H1 (cell line): ENCODE data around the gene DGKD. TPM values are rescaled to one million over a fixed set of nuclear protein-coding genes. Genes with fewer than 3 reads are reported as not detected.

Source experiments
- CTCF ChIA-PET: fragments of 300-600 bp; sonication (Branson Sonifier 250); formaldehyde crosslinking; loops from one replicate; lab custom pipeline; 2021; ENCODE audit not compliant: partially characterized antibody; lab: Charles Lee
- POLR2A ChIA-PET: fragments of 300-600 bp; sonication (Branson Sonifier 250); formaldehyde crosslinking; loops from one replicate; lab custom pipeline; 2021; ENCODE audit warnings: inconsistent platforms; ENCODE audit not compliant: partially characterized antibody; lab: Charles Lee
- DNase-seq, 2 experiments: peaks; one replicate each; pipeline versions ENCODE4 v3.0.0 to v3.0.0-alpha.2; 2010 to 2022; ENCODE audit warnings: low spot score in 2 of 2, low read depth in 1 of 2, mixed read lengths in 1 of 2
- FAIRE-seq: peaks from 2 replicates; lab custom pipeline; 2011; peaks lifted over from hg19 to GRCh38; lab: Jason Lieb, UNC
- H2AFZ ChIP-seq: 2 replicates; pipeline ENCODE4 v1.8.1; 2012; ENCODE audit warnings: low read length, inconsistent platforms
- H2AK5ac ChIP-seq: 2 replicates; pipeline ENCODE4 v1.6.1; 2013; ENCODE audit warnings: low read depth, low read length
- H2BK120ac ChIP-seq: replicated peaks from 2 replicates; pipeline ENCODE3; 2013; ENCODE audit warnings: low read depth, low read length, inconsistent platforms
- H2BK12ac ChIP-seq: 2 replicates; pipeline ENCODE4 v1.6.1; 2013; ENCODE audit warnings: low read depth, low read length
- H2BK15ac ChIP-seq: 2 replicates; pipeline ENCODE4 v1.6.1; 2013; ENCODE audit warnings: low read length
- H2BK20ac ChIP-seq: 2 replicates; pipeline ENCODE4 v1.6.1; 2013; ENCODE audit warnings: low read length
- H2BK5ac ChIP-seq: 2 replicates; pipeline ENCODE4 v1.6.1; 2013; ENCODE audit warnings: low read depth, low read length
- H3K14ac ChIP-seq: 2 replicates; pipeline ENCODE4 v1.6.1; 2013; ENCODE audit warnings: inconsistent platforms; ENCODE audit not compliant: insufficient read length
- H3K18ac ChIP-seq: 2 replicates; pipeline ENCODE4 v1.6.1; 2013; ENCODE audit warnings: low read length; ENCODE audit errors: extremely low read depth
- H3K23ac ChIP-seq: 2 replicates; pipeline ENCODE4 v1.6.1; 2013; ENCODE audit warnings: inconsistent platforms; ENCODE audit not compliant: insufficient read length
- H3K23me2 ChIP-seq: 2 replicates; pipeline ENCODE4 v1.6.1; 2013; ENCODE audit warnings: low read depth, low read length
- H3K27ac ChIP-seq: 2 replicates; pipeline ENCODE4 v1.6.1; 2011; ENCODE audit warnings: low read depth, low read length, inconsistent platforms
- H3K27me3 ChIP-seq, 4 experiments: replicated peaks in 1 of 4; 1 replicate in 1 of 4; 2 replicates in 3 of 4; pipeline versions ENCODE4 v1.6.1 to v1.8.1; 2011 to 2013; ENCODE audit warnings: low read length in 3 of 4, mild to moderate bottlenecking in 3 of 4, inconsistent platforms in 2 of 4, mixed read lengths in 2 of 4, moderate library complexity in 1 of 4; ENCODE audit not compliant: control insufficient read depth in 3 of 4, insufficient read depth in 3 of 4; ENCODE audit errors: extremely low read depth in 1 of 4
- H3K36me3 ChIP-seq, 4 experiments: 2 replicates each; pipeline versions ENCODE4 v1.6.1 to v1.8.1; 2011 to 2013; ENCODE audit warnings: mild to moderate bottlenecking in 4 of 4, low read length in 3 of 4, moderate library complexity in 2 of 4, control low read depth in 1 of 4, inconsistent platforms in 1 of 4; ENCODE audit not compliant: insufficient read depth in 4 of 4, control insufficient read depth in 2 of 4
- H3K4ac ChIP-seq: replicated peaks from 2 replicates; pipeline ENCODE3; 2013; ENCODE audit warnings: low read length, low read depth, mixed read lengths, inconsistent platforms; ENCODE audit not compliant: insufficient read length
- H3K4me1 ChIP-seq, 4 experiments: replicated peaks in 1 of 4; 1 replicate in 1 of 4; 2 replicates in 3 of 4; pipeline versions ENCODE4 v1.6.1 to v1.8.1; 2011 to 2013; ENCODE audit warnings: low read length in 3 of 4, inconsistent platforms in 2 of 4, mixed read lengths in 1 of 4; ENCODE audit not compliant: insufficient read depth in 4 of 4, control insufficient read depth in 3 of 4
- H3K4me2 ChIP-seq, 2 experiments: 2 replicates each; pipeline versions ENCODE4 v1.6.1 to v1.8.1; 2011 to 2013; ENCODE audit warnings: low read depth in 2 of 2, low read length in 2 of 2, control low read depth in 1 of 2, inconsistent platforms in 1 of 2, mild to moderate bottlenecking in 1 of 2; ENCODE audit not compliant: insufficient read depth in 1 of 2
- H3K4me3 ChIP-seq, 4 experiments: fragments of 200-600, 300-600 bp in 1 of 4; sonication (generic), shearing (Covaris generic), sonication (Bioruptor Twin) in 1 of 4; 2 replicates each; pipeline versions ENCODE4 v1.5.1 to v1.8.1; 2011 to 2016; ENCODE audit warnings: low read length in 4 of 4, low read depth in 3 of 4, control low read depth in 2 of 4, inconsistent platforms in 2 of 4, mild to moderate bottlenecking in 2 of 4, mixed read lengths in 1 of 4, moderate library complexity in 1 of 4; ENCODE audit not compliant: insufficient read depth in 2 of 4; ENCODE audit errors: extremely low read depth in 1 of 4
- H3K56ac ChIP-seq: replicated peaks from 2 replicates; pipeline ENCODE3; 2013; ENCODE audit warnings: low read depth, mild to moderate bottlenecking, mixed read lengths, low read length, inconsistent platforms; ENCODE audit not compliant: insufficient read length
- H3K79me1 ChIP-seq: 2 replicates; pipeline ENCODE4 v1.6.1; 2013; ENCODE audit warnings: low read depth, low read length, control low read depth
- H3K79me2 ChIP-seq, 2 experiments: 2 replicates each; pipeline versions ENCODE4 v1.6.1 to v1.8.1; 2012 to 2013; ENCODE audit warnings: low read length in 2 of 2, mild to moderate bottlenecking in 2 of 2, inconsistent platforms in 1 of 2; ENCODE audit not compliant: insufficient read depth in 2 of 2, control insufficient read depth in 1 of 2
- H3K9ac ChIP-seq, 4 experiments: replicated peaks in 1 of 4; 1 replicate in 1 of 4; 2 replicates in 3 of 4; pipeline versions ENCODE4 v1.6.1 to v1.8.1; 2011 to 2013; ENCODE audit warnings: low read depth in 3 of 4, low read length in 3 of 4, control low read depth in 2 of 4, mild to moderate bottlenecking in 2 of 4, moderate library complexity in 2 of 4, inconsistent platforms in 1 of 4; ENCODE audit errors: extremely low read depth in 1 of 4
- H3K9me3 ChIP-seq, 2 experiments: 2 replicates each; pipeline versions ENCODE4 v1.6.1 to v1.8.1; 2012 to 2013; ENCODE audit warnings: mild to moderate bottlenecking in 2 of 2, moderate library complexity in 2 of 2, control low read depth in 1 of 2, inconsistent platforms in 1 of 2, low read depth in 1 of 2, low read length in 1 of 2, mixed read lengths in 1 of 2; ENCODE audit not compliant: insufficient read depth in 2 of 2
- H4K20me1 ChIP-seq, 2 experiments: replicated peaks in 1 of 2; 2 replicates each; pipeline versions ENCODE3 to v1.8.1; 2011 to 2013; ENCODE audit warnings: inconsistent platforms in 2 of 2, low read length in 2 of 2, mild to moderate bottlenecking in 1 of 2; ENCODE audit not compliant: insufficient read depth in 2 of 2, control insufficient read depth in 1 of 2
- H4K5ac ChIP-seq: 2 replicates; pipeline ENCODE4 v1.6.1; 2013; ENCODE audit warnings: low read length, low read depth, mixed read lengths, inconsistent platforms; ENCODE audit not compliant: insufficient read length
- H4K8ac ChIP-seq: 2 replicates; pipeline ENCODE4 v1.8.0; 2013; ENCODE audit warnings: mild to moderate bottlenecking, moderate library complexity, low read length, inconsistent platforms; ENCODE audit not compliant: insufficient read depth; ENCODE audit errors: extremely low read depth
- H4K91ac ChIP-seq: replicated peaks from 2 replicates; pipeline ENCODE3; 2013; ENCODE audit warnings: low read length, mixed read lengths, inconsistent platforms; ENCODE audit not compliant: insufficient read length
- CBX5 ChIP-seq: fragments of 300-800, 300-1000 bp; sonication (generic); IDR thresholded peaks from 2 replicates; pipeline ENCODE4 v1.7.1; 2016; ENCODE audit warnings: antibody characterized with exemption, low read length, low read depth
- CTBP2 ChIP-seq: IDR thresholded peaks from 2 replicates; pipeline ENCODE4 v1.7.0; 2011; ENCODE audit warnings: borderline replicate concordance, mild to moderate bottlenecking, moderate library complexity, mixed read lengths, low read length; ENCODE audit not compliant: insufficient read depth, insufficient read length
- CTCF ChIP-seq, 3 experiments: IDR thresholded peaks; 1 replicate in 2 of 3; 2 replicates in 1 of 3; pipeline versions ENCODE4 v1.5.1 to v1.6.1; 2011; ENCODE audit warnings: low read length in 3 of 3, mild to moderate bottlenecking in 3 of 3, inconsistent platforms in 2 of 3, low read depth in 1 of 3, moderate library complexity in 1 of 3; ENCODE audit not compliant: insufficient read depth in 1 of 3; ENCODE audit errors: control extremely low read depth in 1 of 3
- EP300 ChIP-seq, 2 experiments: IDR thresholded peaks; 1 replicate in 1 of 2; 2 replicates in 1 of 2; pipeline ENCODE4 v1.6.1; 2011 to 2012; ENCODE audit warnings: low read depth in 2 of 2, low read length in 2 of 2, mild to moderate bottlenecking in 2 of 2, borderline replicate concordance in 1 of 2, inconsistent platforms in 1 of 2, moderate library complexity in 1 of 2
- KDM5A ChIP-seq: fragments of 200-600 bp; IDR thresholded peaks from 2 replicates; pipeline ENCODE4 v1.7.1; 2012; ENCODE audit warnings: mild to moderate bottlenecking, low read length, inconsistent platforms, mixed read lengths
- RXRA ChIP-seq: IDR thresholded peaks from 2 replicates; pipeline ENCODE4 v1.6.1; 2011; ENCODE audit warnings: low read depth, mild to moderate bottlenecking, low read length, moderate library complexity; ENCODE audit not compliant: insufficient read depth
- SAP30 ChIP-seq: fragments of 300-600 bp; sonication (generic); IDR thresholded peaks from 2 replicates; pipeline ENCODE4 v1.7.1; 2012; ENCODE audit warnings: low read length, moderate library complexity, mild to moderate bottlenecking, inconsistent platforms; ENCODE audit not compliant: insufficient read depth, insufficient replicate concordance
- SP1 ChIP-seq: IDR thresholded peaks from 2 replicates; pipeline ENCODE4 v1.6.1; 2011; ENCODE audit warnings: low read depth, low read length
- TAF1 ChIP-seq: IDR thresholded peaks from 2 replicates; pipeline ENCODE4 v1.6.1; 2011; ENCODE audit warnings: mild to moderate bottlenecking, low read depth, low read length
- TAF7 ChIP-seq: optimal IDR thresholded peaks from 2 replicates; pipeline ENCODE3; 2011; ENCODE audit warnings: low read depth, mild to moderate bottlenecking, inconsistent platforms, low read length, moderate library complexity, borderline replicate concordance
- YY1 ChIP-seq: IDR thresholded peaks from 2 replicates; pipeline ENCODE4 v1.6.1; 2011; ENCODE audit warnings: low read depth, mild to moderate bottlenecking, low read length
- WGBS, 2 experiments: shearing (Covaris generic) in 1 of 2; methylation state at CpG; one replicate each; pipeline versions ENCODE4 v1.1.6 to v1.1.7; 2013 to 2015; ENCODE audit warnings: low lambda C conversion rate in 2 of 2, mixed read lengths in 2 of 2, inconsistent platforms in 1 of 2, low coverage in 1 of 2, missing lambda C conversion rate in 1 of 2; ENCODE audit not compliant: insufficient replicate concordance in 2 of 2, insufficient coverage in 1 of 2, insufficient read length in 1 of 2; ENCODE audit errors: extremely low coverage in 1 of 2, missing lambda C conversion rate in 1 of 2; 5-methylcytosine and 5-hydroxymethylcytosine counted together
- polyA plus RNA-seq, 7 experiments: library from polyadenylated mRNA; depleted of rRNA in 3 of 7; stranded (reverse) in 5 of 7; unstranded in 2 of 7; fragments of >200 nt in 5 of 7; fragments of 200-250 nt in 2 of 7; gene quantifications; 1 replicate in 5 of 7; 2 replicates in 1 of 7; 4 replicates in 1 of 7; pipeline versions ENCODE4 v1.2.1 to v1.2.3, GENCODE V29; 2011 to 2013; ENCODE audit warnings: missing spikeins in 2 of 7, mixed read lengths in 2 of 7
- total RNA-seq: library from RNA; stranded (reverse); fragmentation: NEBNext Ultra II Directional; extraction: Animal tissue kit (Norgen Biotek cat#: 25700); gene quantifications from 2 replicates; pipeline ENCODE4 v1.2.1, GENCODE V29; 2021

Gene DGKD
- total and polyA plus RNA-seq, 2 of the 8 experiments (the other 6 are each of a cell fraction or from before 2014, with no cell fraction given), result 7.7 to 30.9 TPM

DNA sequence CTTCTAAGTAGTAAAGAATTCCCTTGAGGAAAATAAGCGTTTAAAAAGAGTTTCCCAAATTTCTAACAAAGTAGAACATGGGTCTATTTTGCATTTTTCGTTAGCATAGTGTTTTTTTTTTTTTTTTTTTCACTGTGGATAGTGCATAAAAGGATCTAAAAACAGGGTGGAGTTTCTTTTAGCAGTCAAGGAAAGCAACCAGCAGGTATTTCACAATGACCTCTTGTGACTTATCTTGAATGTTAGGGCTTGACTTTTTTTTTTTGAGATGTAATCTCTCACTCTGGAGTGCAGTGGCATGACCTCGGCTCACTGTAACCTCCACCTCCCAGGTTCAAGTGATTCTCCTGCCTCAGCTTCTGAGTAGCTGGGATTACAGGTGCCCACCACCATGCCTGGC, 14.9 kb upstream of the DGKD start:
- H2BK15ac ChIP-seq, result no peak overlapping the region
- no peak overlapping the region for H3K4ac ChIP-seq
- peaks cover 0 to 3% (median 0%) of the 10 kb centered on the region in 4 experiments; a peak in 4 of 7 replicates for H3K27me3 ChIP-seq
- no peak overlapping the region for H2BK5ac ChIP-seq
- no peaks in the 10 kb centered on the region for H3K23me2 ChIP-seq
- H3K14ac ChIP-seq, result no peak overlapping the region
- H3K4me1 ChIP-seq, result no peaks in the 10 kb centered on the region
- H4K20me1 ChIP-seq, result no peaks in the 10 kb centered on the region
- no peak overlapping the region for H3K23ac ChIP-seq
- H4K91ac ChIP-seq, result no peak overlapping the region
- no peak overlapping the region for H4K5ac ChIP-seq
- no peaks in the 10 kb centered on the region for H3K79me2 ChIP-seq
- H3K36me3 ChIP-seq, result no peaks in the 10 kb centered on the region
- no peak overlapping the region for H2BK20ac ChIP-seq
- no peak overlapping the region for H3K9ac ChIP-seq
- ChIA-PET CTCF (interaction anchor here (1.1 to 3.3 kb wide), 4 partner anchors 9 to 76 kb away, joined by 3 to 8 read pairs (median 4); partner anchors contain the start of gene DGKD), POLR2A (interaction anchor here (0.6 kb wide), 1 partner anchor 29 kb away, joined by 3 read pairs; no protein-coding TSS in a partner anchor)
- 75% methylated on average over 3 of the region's 3 CpGs; no CpG with 5 or more reads in 1 of the 2 experiments for WGBS, 2 experiments
- FAIRE-seq (no peak), DNase-seq (no peak)
- H3K18ac ChIP-seq, result no peak overlapping the region
- H3K4me2 ChIP-seq, result no peak overlapping the region
- no peak overlapping the region for H3K4me3 ChIP-seq
- no peak overlapping the region for H3K56ac ChIP-seq
- H3K79me1 ChIP-seq, result no peaks in the 10 kb centered on the region
- no peak overlapping the region for H2BK12ac ChIP-seq
- no peak overlapping the region for H4K8ac ChIP-seq
- H3K27ac ChIP-seq, result no peak overlapping the region
- no peak overlapping the region for H2BK120ac ChIP-seq
- H2AK5ac ChIP-seq, result no peak overlapping the region
- H3K9me3 ChIP-seq, result 0 out of 4 replicates have a peak, but pooled peaks cover 0 to 4% of the 10 kb centered on the region in 2 experiments
- no peak overlapping the region for H2AFZ ChIP-seq
- TF ChIP-seq CTBP2 (no peak), TAF7 (no peak), KDM5A (no peak), CTCF (IDR thresholded peaks at IDR 0.05; ENCODE audit: control extremely low read depth in 1 of 3, insufficient read depth in 1 of 3, low read depth in 1 of 3, low read length in 3 of 3) (no peak), SP1 (no peak), TAF1 (no peak), YY1 (no peak), CBX5 (no peak), EP300 (IDR thresholded peaks at IDR 0.05; ENCODE audit: borderline replicate concordance in 1 of 2, low read depth in 2 of 2, low read length in 2 of 2) (no peak), RXRA (no peak), SAP30 (no peak)
